GM18505 (cell line): ENCODE results near the gene LRRC41.

ENCODE experiments used
- ATAC-seq: cut with Tn5 transposase; IDR thresholded peaks from one replicate; pipeline ENCODE4 v1.9.1; 2021; ENCODE audit not compliant: unreplicated experiment
- POLR2A ChIP-seq: IDR thresholded peaks from 4 replicates; pipeline ENCODE4 v1.6.1; 2011; ENCODE audit warnings: borderline replicate concordance; ENCODE audit not compliant: insufficient read depth, insufficient read length; ENCODE audit errors: extremely low read depth

LRRC41 gene

DNA sequence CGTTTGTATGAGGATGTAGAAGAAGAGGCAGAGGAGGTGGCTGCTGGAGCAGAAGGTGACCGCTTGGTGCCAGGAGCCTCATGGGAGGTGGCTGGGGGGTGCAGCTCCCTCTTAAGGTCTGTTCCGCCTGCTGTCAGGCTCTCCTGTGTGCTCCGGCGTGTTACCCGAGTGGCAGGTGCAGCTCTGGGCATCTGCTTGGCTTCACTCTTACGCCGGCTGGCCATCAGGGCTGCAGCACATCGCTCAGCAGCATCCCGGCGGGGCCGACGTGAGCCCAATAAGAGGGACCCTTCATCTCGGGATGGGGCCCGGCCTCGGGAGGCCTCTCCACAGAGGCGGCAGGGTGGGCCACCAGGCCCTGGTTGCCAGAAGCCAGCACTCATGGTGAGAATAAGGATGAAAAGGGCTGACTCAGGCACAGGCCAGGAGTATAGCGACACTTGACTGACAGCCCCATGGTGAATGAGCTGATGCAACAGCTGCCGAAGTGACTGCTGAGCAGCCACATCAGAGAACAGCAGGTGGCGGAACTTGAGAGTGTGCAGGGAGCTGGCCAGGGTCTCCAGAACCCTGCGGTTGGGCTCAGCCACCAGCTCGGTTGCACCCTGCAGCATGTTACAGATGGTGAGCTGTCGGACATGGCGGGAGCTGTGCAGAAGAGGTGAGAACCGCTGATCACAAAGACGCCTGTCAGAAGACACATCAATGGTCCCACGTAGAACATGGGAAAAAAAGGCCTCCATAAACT lies 17.5 kb downstream of the LRRC41 start:
- no peak for ATAC-seq
- no peak for TF ChIP-seq POLR2A

DNA sequence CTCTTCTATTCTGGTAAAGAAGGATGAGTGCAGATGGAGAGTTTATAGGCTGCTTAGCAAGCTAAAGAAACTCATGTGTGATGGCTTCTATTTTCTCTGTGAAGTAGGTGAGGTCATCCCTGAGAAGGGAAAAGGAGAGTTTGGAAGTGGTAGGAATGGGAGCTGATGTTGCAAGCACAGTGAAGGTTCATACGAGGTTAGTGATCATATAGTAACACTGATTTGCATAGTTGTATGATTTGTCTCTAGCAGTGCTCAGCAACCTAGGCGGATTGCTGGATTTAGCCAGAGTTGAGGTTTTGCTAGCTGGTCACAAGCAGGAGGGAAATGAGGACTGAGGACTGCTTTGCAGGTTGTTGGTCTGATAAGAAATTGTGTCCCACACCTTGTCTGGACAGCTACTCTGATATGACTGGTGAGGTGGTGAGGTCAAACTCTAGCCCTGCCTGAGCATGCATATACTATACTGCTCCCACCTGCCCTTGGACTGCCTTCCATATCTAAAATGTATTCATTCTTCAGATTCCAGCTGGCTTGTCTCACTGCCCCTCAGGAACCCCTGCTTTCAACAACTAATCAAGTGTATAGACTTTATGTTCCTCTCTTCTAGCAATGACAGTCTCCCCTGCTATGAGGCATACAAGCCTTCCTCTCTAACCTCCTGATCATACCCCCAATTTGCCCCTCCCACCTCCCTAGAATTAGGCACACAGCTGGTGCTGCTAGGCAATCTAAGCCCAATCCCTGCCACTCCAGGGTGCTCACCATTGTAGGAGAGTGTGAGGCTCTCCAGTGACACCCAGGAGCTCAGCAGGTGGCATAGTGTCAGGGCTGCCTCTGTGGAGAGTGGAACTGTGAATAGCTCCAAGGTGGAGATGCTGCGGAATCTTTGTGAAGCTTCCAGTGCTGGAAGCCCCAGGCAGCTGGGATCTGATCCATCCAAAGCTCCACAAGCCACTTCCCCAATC lies 18.5 kb downstream of the LRRC41 start:
- no peak for ATAC-seq
- TF ChIP-seq POLR2A: no peak

GRCh38 chr1:46284058-46284457 lies 19.4 kb downstream of the LRRC41 start:
- ATAC-seq: no peak
- TF ChIP-seq POLR2A: no peak

GRCh38 chr1:46281021-46281420 lies 22.4 kb downstream of the LRRC41 start:
- no peak for ATAC-seq
- no peak for TF ChIP-seq POLR2A

GRCh38 chr1:46280092-46280491 lies 23.3 kb downstream of the LRRC41 start:
- ATAC-seq: no peak
- TF ChIP-seq POLR2A: no peak

DNA sequence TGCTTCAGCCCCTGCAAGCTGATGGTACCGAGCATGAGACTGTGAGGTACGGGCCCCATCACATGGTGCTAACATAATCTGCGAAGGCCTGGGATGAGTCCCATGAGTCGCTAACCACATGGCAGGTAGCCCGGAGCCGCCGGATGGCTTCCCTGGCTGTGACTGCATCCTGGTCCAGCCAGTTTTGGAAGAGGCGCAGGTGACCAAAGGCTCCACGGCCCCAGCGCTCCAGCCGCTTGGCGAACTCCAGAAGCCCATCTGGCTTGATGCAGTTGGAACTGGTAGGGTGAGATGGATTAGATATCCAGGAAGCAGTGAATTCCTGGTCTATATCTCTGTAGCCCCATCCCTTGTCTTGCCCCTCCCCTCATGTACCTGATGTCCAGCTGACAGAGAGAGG lies 24.6 kb downstream of the LRRC41 start:
- no peak for ATAC-seq
- TF ChIP-seq POLR2A: no peak

DNA sequence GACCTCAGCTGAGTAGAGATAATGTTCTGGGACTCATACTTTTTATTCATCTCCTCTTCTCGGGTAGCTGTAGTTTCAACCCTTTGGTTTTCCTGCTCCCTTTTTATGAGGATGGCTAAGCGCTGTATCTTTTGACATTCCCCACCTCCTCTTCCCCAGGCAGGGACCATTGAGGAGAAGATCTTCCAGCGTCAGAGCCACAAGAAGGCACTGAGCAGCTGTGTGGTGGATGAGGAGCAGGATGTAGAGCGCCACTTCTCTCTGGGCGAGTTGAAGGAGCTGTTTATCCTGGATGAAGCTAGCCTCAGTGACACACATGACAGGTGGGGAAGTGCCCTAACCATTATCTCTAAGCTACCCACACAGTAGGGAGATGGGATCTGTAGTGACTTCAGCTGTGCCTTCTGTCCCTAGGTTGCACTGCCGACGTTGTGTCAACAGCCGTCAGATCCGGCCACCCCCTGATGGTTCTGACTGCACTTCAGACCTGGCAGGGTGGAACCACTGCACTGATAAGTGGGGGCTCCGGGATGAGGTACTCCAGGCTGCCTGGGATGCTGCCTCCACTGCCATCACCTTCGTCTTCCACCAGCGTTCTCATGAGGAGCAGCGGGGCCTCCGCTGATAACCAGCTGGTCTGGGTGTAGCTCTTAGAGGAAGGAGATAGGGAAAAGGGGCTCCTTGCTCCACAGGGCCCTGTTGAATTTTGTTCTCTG lies 25.6 kb downstream of the LRRC41 start:
- no peak for ATAC-seq
- no peak for TF ChIP-seq POLR2A

DNA sequence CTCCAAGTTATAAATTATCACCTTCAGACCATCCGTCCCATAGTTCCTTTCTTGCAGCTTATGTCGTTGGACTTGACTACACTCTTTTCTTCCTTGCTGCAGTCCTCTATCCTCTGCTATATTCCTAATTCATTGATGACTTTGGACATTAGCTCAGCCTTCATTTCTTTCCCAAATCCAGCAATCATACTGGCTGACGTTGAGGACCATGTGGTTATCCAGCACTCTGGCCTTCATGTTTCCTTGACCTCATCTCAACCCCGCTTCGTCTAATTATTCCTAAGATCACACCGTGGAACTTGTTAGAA lies 28.4 kb downstream of the LRRC41 start:
- no peak for TF ChIP-seq POLR2A

GRCh38 chr1:46274225-46275029 lies 29.0 kb downstream of the LRRC41 start:
- ATAC-seq: no peak
- TF ChIP-seq POLR2A: peak; percentile 7

More for the DNA sequence above, 28.4 kb downstream of the LRRC41 start:
- no peak for ATAC-seq

DNA sequence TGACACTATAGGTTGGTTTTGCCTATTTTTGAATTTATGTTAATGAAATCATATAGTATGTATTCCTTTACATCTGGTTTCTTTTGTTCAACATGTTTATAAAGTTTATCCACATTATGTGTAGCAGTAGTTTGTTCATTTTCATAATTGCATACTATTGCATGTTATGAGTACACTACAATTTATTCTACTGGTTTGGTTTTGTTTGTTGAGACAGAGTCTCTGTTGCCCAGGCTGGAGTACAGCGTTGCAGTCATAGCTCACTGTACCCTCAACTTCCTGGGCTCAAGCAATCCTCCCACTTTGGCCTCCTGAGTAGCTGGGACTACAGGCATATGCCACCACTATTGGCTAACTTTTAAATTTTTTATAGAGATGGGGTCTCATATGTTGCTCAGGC lies 34.8 kb downstream of the LRRC41 start:
- TF ChIP-seq POLR2A: no peak
- ATAC-seq: no peak

GRCh38 chr1:46263146-46263545 lies 40.3 kb downstream of the LRRC41 start:
- no peak for ATAC-seq
- no peak for TF ChIP-seq POLR2A

DNA sequence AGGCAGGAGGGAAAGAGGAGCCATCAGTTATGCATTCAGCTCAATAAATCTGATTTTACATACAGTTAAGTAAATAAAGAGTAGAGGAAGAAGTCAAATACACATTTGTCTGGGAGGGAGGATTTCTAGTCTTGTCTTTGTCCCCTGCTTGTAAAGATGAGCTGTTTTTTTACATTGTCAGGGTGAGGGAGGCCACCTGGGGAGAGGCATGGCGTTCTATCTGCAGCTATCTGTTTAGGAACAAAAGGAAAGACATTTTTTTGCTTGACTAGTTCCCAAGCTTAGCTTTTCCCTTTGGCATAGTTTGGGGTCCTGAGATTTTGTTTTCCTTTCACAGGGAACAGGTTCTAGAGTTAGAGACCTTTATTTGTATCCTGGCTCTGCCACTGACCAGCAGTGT lies 40.9 kb downstream of the LRRC41 start:
- no peak for TF ChIP-seq POLR2A
- ATAC-seq: no peak

DNA sequence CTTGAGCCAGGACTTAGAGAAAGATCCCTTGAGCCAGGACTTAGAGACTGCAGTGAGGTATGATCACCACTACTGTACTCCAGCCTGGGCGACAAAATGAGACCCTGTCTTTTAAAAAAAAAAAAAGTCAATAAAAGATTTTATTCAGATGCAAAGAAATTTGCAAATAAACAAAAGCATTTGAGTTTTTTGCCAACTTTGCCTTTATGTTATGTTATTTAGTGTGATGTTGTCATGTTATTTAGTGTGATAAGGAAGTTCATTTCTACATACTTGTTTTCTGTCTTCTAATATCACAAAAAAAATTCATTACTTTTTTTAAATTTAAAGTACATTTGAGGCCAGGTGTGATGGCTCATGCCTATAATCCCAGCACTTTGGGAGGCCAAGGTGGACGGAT lies 46.9 kb downstream of the LRRC41 start:
- TF ChIP-seq POLR2A: no peak
- no peak for ATAC-seq
